HepG2 (cell line): Measurements from ENCODE around the gene SEPHS2. TPM values are rescaled to one million over a fixed set of nuclear protein-coding genes. Genes with fewer than 3 reads are reported as not detected.

Source experiments
- ATAC-seq: fragments of 200-7000 bp; cut with Tn5 transposase; 3 replicates; pipeline ENCODE4 v1.9.1; 2020; ENCODE audit warnings: mild to moderate bottlenecking, moderate library complexity
- BruUV-seq: library from RNA; stranded (reverse); fragments of 400-500 nt; replicated peaks from 2 replicates; lab custom pipeline; 2021; lab: Mats Ljungman, UMichigan
- CTCF ChIA-PET: fragments of 300-600 bp; formaldehyde crosslinking; extraction: SDS; loops from one replicate; lab custom pipeline; 2021; ENCODE audit warnings: low total read pairs, inconsistent platforms, low intra/inter-chr PET ratio; lab: Yijun Ruan, JAX
- POLR2A ChIA-PET: fragments of 350-600 bp; sonication (Branson Sonifier 250); formaldehyde crosslinking; loops from one replicate; lab custom pipeline; 2020; ENCODE audit warnings: antibody characterized with exemption, inconsistent platforms; lab: Yijun Ruan, JAX
- DNase-seq: peaks from one replicate; pipeline ENCODE4 v3.0.0-alpha.2; 2015; ENCODE audit warnings: low spot score
- FAIRE-seq: peaks from 3 replicates; lab custom pipeline; 2011; peaks lifted over from hg19 to GRCh38; lab: Jason Lieb, UNC
- H2AFZ ChIP-seq: one replicate; pipeline ENCODE4 v1.6.1; 2011; ENCODE audit warnings: low read length, inconsistent platforms
- H3K27ac ChIP-seq: fragments of 300-600 bp; 3 replicates; pipeline ENCODE4 v1.8.0; 2011; ENCODE audit warnings: mixed run types, mild to moderate bottlenecking, mixed read lengths, low read length, inconsistent platforms; ENCODE audit not compliant: insufficient read depth; ENCODE audit errors: extremely low read length
- H3K27me3 ChIP-seq, 2 experiments: fragments of 200-600 bp in 1 of 2; 2 replicates in 1 of 2; 3 replicates in 1 of 2; pipeline versions ENCODE4 v1.6.0 to v1.8.0; 2011; ENCODE audit warnings: low read length in 2 of 2, mild to moderate bottlenecking in 2 of 2, moderate library complexity in 2 of 2, inconsistent platforms in 1 of 2; ENCODE audit not compliant: insufficient read depth in 2 of 2, control insufficient read depth in 1 of 2
- H3K36me3 ChIP-seq, 2 experiments: fragments of 200-600 bp in 1 of 2; replicated peaks in 1 of 2; 2 replicates in 1 of 2; 3 replicates in 1 of 2; pipeline versions ENCODE4 v1.5.1 to v1.8.0; 2011; ENCODE audit warnings: low read length in 2 of 2, inconsistent platforms in 1 of 2; ENCODE audit not compliant: insufficient read depth in 2 of 2, control insufficient read depth in 1 of 2
- H3K4me1 ChIP-seq: 2 replicates; pipeline ENCODE4 v1.5.1; 2012; ENCODE audit warnings: low read length, inconsistent platforms; ENCODE audit not compliant: insufficient read depth
- H3K4me2 ChIP-seq: 2 replicates; pipeline ENCODE4 v1.6.0; 2011; ENCODE audit warnings: low read depth, low read length, inconsistent platforms
- H3K4me3 ChIP-seq, 3 experiments: fragments of 200-600 bp in 1 of 3; sonication (generic), shearing (Covaris generic) in 1 of 3; replicated peaks in 1 of 3; 2 replicates each; pipeline ENCODE4 v1.5.1; 2011 to 2016; ENCODE audit warnings: low read length in 3 of 3, inconsistent platforms in 2 of 3, low read depth in 2 of 3, mild to moderate bottlenecking in 2 of 3, control low read depth in 1 of 3, mixed read lengths in 1 of 3; ENCODE audit not compliant: insufficient read depth in 1 of 3
- H3K79me2 ChIP-seq: one replicate; pipeline ENCODE4 v1.6.1; 2011; ENCODE audit warnings: low read length, inconsistent platforms; ENCODE audit not compliant: insufficient read depth
- H3K9ac ChIP-seq: 2 replicates; pipeline ENCODE4 v1.6.0; 2011; ENCODE audit warnings: mild to moderate bottlenecking, low read depth, low read length, inconsistent platforms; ENCODE audit not compliant: insufficient read depth
- H3K9me3 ChIP-seq: 2 replicates; pipeline ENCODE4 v1.5.1; 2012; ENCODE audit warnings: mild to moderate bottlenecking, low read length
- H4K20me1 ChIP-seq: 2 replicates; pipeline ENCODE4 v1.6.0; 2011; ENCODE audit warnings: inconsistent platforms, mild to moderate bottlenecking, low read length, moderate library complexity; ENCODE audit not compliant: insufficient read depth
- CEBPB ChIP-seq: IDR thresholded peaks from 2 replicates; pipeline ENCODE4 v1.6.1; 2011; ENCODE audit warnings: low read depth, low read length, improper control_type of control experiment, borderline replicate concordance
- KLF12 ChIP-seq: sonication (generic); formaldehyde crosslinking; IDR thresholded peaks from 2 replicates; pipeline ENCODE4 v1.4.0; 2020; ENCODE audit warnings: missing genetic modification reagents, borderline replicate concordance
- MED8 ChIP-seq: sonication (generic); formaldehyde crosslinking; IDR thresholded peaks from 2 replicates; pipeline ENCODE4 v1.8.1; 2023; ENCODE audit warnings: mild to moderate bottlenecking, missing genetic modification reagents; ENCODE audit not compliant: insufficient replicate concordance
- PHF20 ChIP-seq: sonication (generic); formaldehyde crosslinking; IDR thresholded peaks from 2 replicates; pipeline ENCODE4 v1.5.0; 2020; ENCODE audit warnings: mild to moderate bottlenecking, missing genetic modification reagents
- RAD21 ChIP-seq: fragments of 450-650 bp; formaldehyde crosslinking; IDR thresholded peaks from 2 replicates; pipeline ENCODE4 v1.5.0; 2020; ENCODE audit warnings: mild to moderate bottlenecking
- RBM39 ChIP-seq: fragments of 200-400 bp; formaldehyde crosslinking; IDR thresholded peaks from one replicate; pipeline ENCODE4 v1.6.1; 2018; ENCODE audit warnings: antibody characterized with exemption, mild to moderate bottlenecking, low read depth, low read length; ENCODE audit not compliant: poor library complexity, severe bottlenecking
- RELA ChIP-seq: sonication (generic); formaldehyde crosslinking; IDR thresholded peaks from 2 replicates; pipeline ENCODE4 v1.4.0; 2020; ENCODE audit warnings: missing genetic modification reagents
- SALL1 ChIP-seq: sonication (generic); formaldehyde crosslinking; IDR thresholded peaks from 2 replicates; pipeline ENCODE4 v1.8.0; 2022; ENCODE audit warnings: mild to moderate bottlenecking, missing genetic modification reagents
- SMC3 ChIP-seq: IDR thresholded peaks from 2 replicates; pipeline ENCODE4 v1.6.1; 2011; ENCODE audit warnings: low read length, improper control_type of control experiment
- SNRNP70 ChIP-seq: fragments of 200-400 bp; formaldehyde crosslinking; IDR thresholded peaks from 2 replicates; pipeline ENCODE4 v1.6.1; 2017; ENCODE audit warnings: mild to moderate bottlenecking, low read depth, low read length, moderate library complexity
- TOPORS ChIP-seq: sonication (generic); formaldehyde crosslinking; IDR thresholded peaks from 2 replicates; pipeline ENCODE4 v1.8.0; 2023; ENCODE audit warnings: mild to moderate bottlenecking, missing genetic modification reagents
- U2AF2 ChIP-seq: fragments of 200-400 bp; formaldehyde crosslinking; IDR thresholded peaks from 2 replicates; pipeline ENCODE4 v1.6.1; 2017; ENCODE audit warnings: low read depth, mild to moderate bottlenecking, low read length
- ZMAT3 ChIP-seq: sonication (generic); formaldehyde crosslinking; conservative IDR thresholded peaks from 2 replicates; pipeline ENCODE4 v1.7.0; 2021; ENCODE audit warnings: missing genetic modification reagents
- ZNF317 ChIP-seq: sonication (generic); formaldehyde crosslinking; IDR thresholded peaks from 2 replicates; pipeline ENCODE4 v1.5.0; 2020; ENCODE audit warnings: mild to moderate bottlenecking, missing genetic modification reagents
- ZNF326 ChIP-seq: sonication (generic); formaldehyde crosslinking; IDR thresholded peaks from 2 replicates; pipeline ENCODE4 v1.4.0; 2020; ENCODE audit warnings: missing genetic modification reagents, borderline replicate concordance
- ZNF660 ChIP-seq: sonication (generic); formaldehyde crosslinking; IDR thresholded peaks from 2 replicates; pipeline ENCODE4 v1.5.1; 2020; ENCODE audit warnings: mild to moderate bottlenecking, low read depth, missing genetic modification reagents, borderline replicate concordance
- ZNF749 ChIP-seq: sonication (generic); formaldehyde crosslinking; IDR thresholded peaks from 2 replicates; pipeline ENCODE4 v1.8.0; 2022; ENCODE audit warnings: mild to moderate bottlenecking, missing genetic modification reagents, moderate library complexity, borderline replicate concordance
- ZSCAN5A ChIP-seq: sonication (generic); formaldehyde crosslinking; IDR thresholded peaks from 2 replicates; pipeline ENCODE4 v1.8.0; 2022; ENCODE audit warnings: mild to moderate bottlenecking, missing genetic modification reagents, borderline replicate concordance
- WGBS: methylation state at CpG from one replicate; pipeline ENCODE4 v1.1.6; 2017; ENCODE audit warnings: low lambda C conversion rate; 5-methylcytosine and 5-hydroxymethylcytosine counted together
- in situ Hi-C: cut with HindIII; loops from 2 replicates; pipeline ENCODE4 v1.10.0; 2017; ENCODE audit warnings: low pct_unique_long_range_greater_than_20kb; ENCODE audit not compliant: extremely low pct_ligation_motif_present
- intact Hi-C: fragments of 100-400 bp; cut with micrococcal nuclease; formaldehyde crosslinking; loops from one replicate; pipeline ENCODE4 v1.10.0; 2022; ENCODE audit not compliant: unreplicated experiment
- polyA plus RNA-seq, 8 experiments: library from polyadenylated mRNA; depleted of rRNA in 3 of 8; stranded (reverse) in 7 of 8; unstranded in 1 of 8; fragments of >200 nt; fragmentation: Illumina TruSeq in 4 of 8; extraction: Trizol in 4 of 8; gene quantifications; 2 replicates each; pipeline versions ENCODE4 v1.2.1 to v1.2.3, GENCODE V29; 2011 to 2016; ENCODE audit warnings: low read depth in 4 of 8, missing spikeins in 1 of 8, mixed read lengths in 1 of 8; ENCODE audit not compliant: insufficient read depth in 1 of 8
- total RNA-seq, 5 experiments: library from RNA; depleted of rRNA; stranded (reverse); fragments of >200 nt; fragmentation: Illumina TruSeq; extraction: Trizol; gene quantifications; 2 replicates each; pipeline ENCODE4 v1.2.3, GENCODE V29; 2016; ENCODE audit warnings: low read depth in 1 of 5
- TF ChIP-seq, protein P1 (sequence below): sonication (generic); formaldehyde crosslinking; conservative IDR thresholded peaks from 2 replicates; pipeline ENCODE4 v1.4.0; 2020; ENCODE audit warnings: missing genetic modification reagents
- TF ChIP-seq, protein P2 (sequence below): sonication (generic); formaldehyde crosslinking; IDR thresholded peaks from 2 replicates; pipeline ENCODE4 v1.4.0; 2020; ENCODE audit warnings: missing genetic modification reagents
- TF ChIP-seq, protein P3 (sequence below): sonication (generic); formaldehyde crosslinking; IDR thresholded peaks from 2 replicates; pipeline ENCODE4 v1.4.0; 2020; ENCODE audit warnings: low read depth, mild to moderate bottlenecking, missing genetic modification reagents

SEPHS2 gene
- total and polyA plus RNA-seq, 2 of the 13 experiments (the other 11 are each of a cell fraction or from before 2014, with no cell fraction given) = 20.7 to 127 TPM

GRCh38 chr16:30482366-30482765 is 36.7 kb upstream of the SEPHS2 start:
- Histone ChIP-seq H2AFZ (no peak overlapping the region), H4K20me1 (no peaks in the 10 kb centered on the region), H3K79me2 (no peaks in the 10 kb centered on the region), H3K36me3 (no peaks in the 10 kb centered on the region), H3K9me3 (no peaks in the 10 kb centered on the region), H3K27ac (no peak overlapping the region), H3K4me1 (peaks cover 22% of the 10 kb centered on the region), H3K27me3 (peaks cover 0 to 4% of the 10 kb centered on the region in 2 experiments; a peak in 1 of 5 replicates), H3K4me3 (no peak overlapping the region), H3K4me2 (no peak overlapping the region), H3K9ac (no peak overlapping the region)
- TF ChIP-seq KLF12 (CRISPR knock-in tag) (peak; percentile 99), ZNF326 (CRISPR knock-in tag) (no peak), ZNF749 (no peak), ZNF317 (CRISPR knock-in tag) (no peak), SMC3 (peak; percentile 55; the same call in 1 of the 2 replicates), TOPORS (CRISPR knock-in tag) (no peak), PHF20 (CRISPR knock-in tag) (no peak), ZNF660 (no peak), RELA (CRISPR knock-in tag) (no peak), U2AF2 (no peak), CEBPB (no peak), MED8 (no peak), SNRNP70 (no peak), RAD21 (CRISPR knock-in tag) (0 out of 2 replicates have a peak, but pooled peaks have one; percentile 24), ZSCAN5A (CRISPR knock-in tag) (no peak), RBM39 (no peak), ZMAT3 (CRISPR knock-in tag) (no peak), SALL1 (CRISPR knock-in tag) (no peak)
- TF ChIP-seq, protein P1, sequence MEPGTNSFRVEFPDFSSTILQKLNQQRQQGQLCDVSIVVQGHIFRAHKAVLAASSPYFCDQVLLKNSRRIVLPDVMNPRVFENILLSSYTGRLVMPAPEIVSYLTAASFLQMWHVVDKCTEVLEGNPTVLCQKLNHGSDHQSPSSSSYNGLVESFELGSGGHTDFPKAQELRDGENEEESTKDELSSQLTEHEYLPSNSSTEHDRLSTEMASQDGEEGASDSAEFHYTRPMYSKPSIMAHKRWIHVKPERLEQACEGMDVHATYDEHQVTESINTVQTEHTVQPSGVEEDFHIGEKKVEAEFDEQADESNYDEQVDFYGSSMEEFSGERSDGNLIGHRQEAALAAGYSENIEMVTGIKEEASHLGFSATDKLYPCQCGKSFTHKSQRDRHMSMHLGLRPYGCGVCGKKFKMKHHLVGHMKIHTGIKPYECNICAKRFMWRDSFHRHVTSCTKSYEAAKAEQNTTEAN (CRISPR knock-in tag) = no peak
- TF ChIP-seq, protein P2, sequence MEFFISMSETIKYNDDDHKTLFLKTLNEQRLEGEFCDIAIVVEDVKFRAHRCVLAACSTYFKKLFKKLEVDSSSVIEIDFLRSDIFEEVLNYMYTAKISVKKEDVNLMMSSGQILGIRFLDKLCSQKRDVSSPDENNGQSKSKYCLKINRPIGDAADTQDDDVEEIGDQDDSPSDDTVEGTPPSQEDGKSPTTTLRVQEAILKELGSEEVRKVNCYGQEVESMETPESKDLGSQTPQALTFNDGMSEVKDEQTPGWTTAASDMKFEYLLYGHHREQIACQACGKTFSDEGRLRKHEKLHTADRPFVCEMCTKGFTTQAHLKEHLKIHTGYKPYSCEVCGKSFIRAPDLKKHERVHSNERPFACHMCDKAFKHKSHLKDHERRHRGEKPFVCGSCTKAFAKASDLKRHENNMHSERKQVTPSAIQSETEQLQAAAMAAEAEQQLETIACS (CRISPR knock-in tag) = no peak
- TF ChIP-seq, protein P3, sequence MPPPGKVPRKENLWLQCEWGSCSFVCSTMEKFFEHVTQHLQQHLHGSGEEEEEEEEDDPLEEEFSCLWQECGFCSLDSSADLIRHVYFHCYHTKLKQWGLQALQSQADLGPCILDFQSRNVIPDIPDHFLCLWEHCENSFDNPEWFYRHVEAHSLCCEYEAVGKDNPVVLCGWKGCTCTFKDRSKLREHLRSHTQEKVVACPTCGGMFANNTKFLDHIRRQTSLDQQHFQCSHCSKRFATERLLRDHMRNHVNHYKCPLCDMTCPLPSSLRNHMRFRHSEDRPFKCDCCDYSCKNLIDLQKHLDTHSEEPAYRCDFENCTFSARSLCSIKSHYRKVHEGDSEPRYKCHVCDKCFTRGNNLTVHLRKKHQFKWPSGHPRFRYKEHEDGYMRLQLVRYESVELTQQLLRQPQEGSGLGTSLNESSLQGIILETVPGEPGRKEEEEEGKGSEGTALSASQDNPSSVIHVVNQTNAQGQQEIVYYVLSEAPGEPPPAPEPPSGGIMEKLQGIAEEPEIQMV (CRISPR knock-in tag) = no peak
- ATAC-seq (peak; percentile 55), FAIRE-seq (no peak), DNase-seq (no peak)
- in situ Hi-C loops = no loop called here
- ChIA-PET CTCF (no interaction called here), POLR2A (no interaction called here)
- WGBS = 69% methylated on average over 3 of the region's 3 CpGs
- BruUV-seq = no TSS peak
- intact Hi-C loops = no loop called here
